ENCODE data around the gene C16orf74.

DNA sequence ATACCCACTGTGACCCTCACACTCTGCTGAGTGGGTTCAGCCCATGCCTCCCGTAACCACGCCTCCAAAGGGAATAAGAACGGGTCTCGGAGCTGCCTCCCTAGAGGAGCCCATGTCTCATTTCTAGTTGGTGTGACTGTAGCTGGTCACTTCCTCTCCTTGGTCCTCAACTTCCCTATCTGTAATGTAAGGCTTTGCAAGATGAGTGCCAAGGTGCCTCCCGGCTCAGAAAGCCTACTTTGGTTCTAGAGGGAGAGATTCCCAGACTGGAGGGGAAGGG, 20.8 kb downstream of the C16orf74 start:
- TF ChIP-seq CTCF (IDR thresholded peaks at IDR 0.05) (no peak), POLR2A (IDR thresholded peaks at IDR 0.05) (no peak)

Measured in Peyer's patch (tissue), 4 donors.